Small intestine (tissue), 16 donors: ENCODE results near the gene MVP. TPM values are rescaled to one million over a fixed set of nuclear protein-coding genes. Genes with fewer than 3 reads are reported as not detected.
"Not testable (repeated sequence)": the region's sequence is repeated elsewhere in the genome, so short reads cannot be mapped to it uniquely, and the experiment has no call there.

Experiments
- DNase-seq, 2 donors: peaks; one replicate each; pipeline versions ENCODE4 v3.0.0 to v3.0.0-alpha.2; 2013
- FAIRE-seq: peaks from 2 replicates; lab custom pipeline; 2012; peaks lifted over from hg19 to GRCh38; lab: Jason Lieb, UNC
- H3K27ac ChIP-seq, 3 donors: one replicate each; pipeline ENCODE4 v1.5.1; 2013; ENCODE audit warnings: low read length in 2 of 3, mild to moderate bottlenecking in 2 of 3, control low read depth in 1 of 3, inconsistent platforms in 1 of 3, low read depth in 1 of 3, moderate library complexity in 1 of 3
- H3K27me3 ChIP-seq, 3 donors: one replicate each; pipeline ENCODE4 v1.6.1; 2013; ENCODE audit warnings: low read length in 3 of 3, inconsistent platforms in 1 of 3; ENCODE audit not compliant: control insufficient read depth in 3 of 3, insufficient read depth in 3 of 3
- H3K36me3 ChIP-seq, 3 donors: one replicate each; pipeline ENCODE4 v1.6.1; 2013; ENCODE audit warnings: low read length in 3 of 3, inconsistent platforms in 1 of 3, low read depth in 1 of 3, mild to moderate bottlenecking in 1 of 3, moderate library complexity in 1 of 3; ENCODE audit not compliant: control insufficient read depth in 3 of 3, insufficient read depth in 2 of 3
- H3K4me1 ChIP-seq, 3 donors: one replicate each; pipeline ENCODE4 v1.6.1; 2013; ENCODE audit warnings: low read length in 2 of 3, inconsistent platforms in 1 of 3, low read depth in 1 of 3, mild to moderate bottlenecking in 1 of 3, moderate library complexity in 1 of 3; ENCODE audit not compliant: control insufficient read depth in 3 of 3, insufficient read depth in 2 of 3
- H3K4me3 ChIP-seq, 3 donors: one replicate each; pipeline ENCODE4 v1.5.1; 2013; ENCODE audit warnings: low read length in 3 of 3, control low read depth in 1 of 3, inconsistent platforms in 1 of 3, low read depth in 1 of 3, mild to moderate bottlenecking in 1 of 3, moderate library complexity in 1 of 3
- H3K9me3 ChIP-seq, 2 donors: one replicate each; pipeline ENCODE4 v1.6.1; 2013; ENCODE audit warnings: low read depth in 1 of 2, low read length in 1 of 2; ENCODE audit not compliant: control insufficient read depth in 2 of 2, insufficient read depth in 1 of 2
- WGBS, 3 donors: extraction: QIAGEN DNeasy Blood & Tissue Kit; methylation state at CpG; one replicate each; pipeline ENCODE4 v1.1.7; 2013; 5-methylcytosine and 5-hydroxymethylcytosine counted together
- long read RNA-seq, 10 donors: transcript quantifications; one replicate each; lab custom pipeline, GENCODE V29; 2026
- polyA plus RNA-seq, 4 donors: library from polyadenylated mRNA; stranded (reverse) in 3 of 4; unstranded in 1 of 4; fragments of 200-250 nt in 3 of 4; fragments of 120-200 nt in 1 of 4; gene quantifications; one replicate each; pipeline versions ENCODE4 v1.2.1 to v1.2.3, GENCODE V29; 2013
- donor health status: healthy with polysubstance abuse.
- donor health status: control.
- donor health status: control.
- donor health status: Bipolar disorder and iron deficiency.
- donor health status: healthy.

Gene MVP
- 100 to 1,000 TPM; 175 to 558 (median 292) TPM for polyA plus RNA-seq
- long read RNA-seq, donor 1: 0 reads
- long read RNA-seq, donor 2, partial matches to known transcripts: 6 of 8 reads
- long read RNA-seq, donor 2, other reads (novel, unspliced or antisense): 0 of 8 reads
- long read RNA-seq, donor 3, partial matches to known transcripts: 0 of 1 reads
- long read RNA-seq, donor 3, other reads (novel, unspliced or antisense): 0 of 1 reads
- long read RNA-seq, donor 4, partial matches to known transcripts: 0 of 1 reads
- long read RNA-seq, donor 4, other reads (novel, unspliced or antisense): 0 of 1 reads
- long read RNA-seq, donor 5, partial matches to known transcripts: 6 of 9 reads
- long read RNA-seq, donor 5, other reads (novel, unspliced or antisense): 0 of 9 reads
- long read RNA-seq, donor 6, partial matches to known transcripts: 116 of 122 reads
- long read RNA-seq, donor 6, other reads (novel, unspliced or antisense): 0 of 122 reads
- long read RNA-seq, donor 7, partial matches to known transcripts: 0 of 2 reads
- long read RNA-seq, donor 7, other reads (novel, unspliced or antisense): 0 of 2 reads
- long read RNA-seq, donor 8: 0 reads
- long read RNA-seq, donor 9, transcript MVP-201 (15 exons, 2,870 nt): major isoform, 5 of 6 reads
- long read RNA-seq, donor 9, partial matches to known transcripts: 0 of 6 reads
- long read RNA-seq, donor 9, other reads (novel, unspliced or antisense): 0 of 6 reads
- long read RNA-seq, donor 10, partial matches to known transcripts: 105 of 107 reads
- long read RNA-seq, donor 10, other reads (novel, unspliced or antisense): 0 of 107 reads

- Histone ChIP-seq H3K27me3 (no peaks in the 10 kb centered on the region), H3K9me3 (no peaks in the 10 kb centered on the region), H3K36me3 (peaks cover 0 to 49% (median 2%) of the 10 kb centered on the region in 3 donors), H3K27ac (peak within 1 kb of the TSS; percentile 84 to 97 (median 91)), H3K4me3 (peak within 1 kb of the TSS; percentile 46 to 87 (median 77)), H3K4me1 (peaks cover under 1 to 69% (median 15%) of the 10 kb centered on the region in 3 donors)
- DNase-seq (peak; percentile 84 to 91), FAIRE-seq (no peak)
- whole genome bisulfite sequencing, 3 donors: 0 to 2% (median 0%) methylated on average over 4 of the region's 4 CpGs
Observed at GRCh38 chr16:29820271-29820701, at the start of gene MVP. MVP (plus strand) TSS chr16:29820462; CDS start chr16:29830550, 10,088 bp downstream.

- DNase-seq, H3K27ac ChIP-seq, H3K4me3 ChIP-seq, H3K27me3 ChIP-seq, H3K36me3 ChIP-seq, H3K4me1 ChIP-seq, FAIRE-seq, H3K9me3 ChIP-seq: not testable (repeated sequence)
- 90 to 91% (median 91%) methylated on average over 7 of the region's 7 CpGs for WGBS, 3 donors
Observed at GRCh38 chr16:29772330-29772729, 47.9 kb upstream of the MVP start.

GRCh38 chr16:29774730-29775129 lies 45.5 kb upstream of the MVP start:
- H3K27me3 ChIP-seq: no peaks in the 10 kb centered on the region
- H3K27ac ChIP-seq: no peak overlapping the region
- H3K9me3 ChIP-seq: no peaks in the 10 kb centered on the region
- no peak for FAIRE-seq
- 89 to 96% (median 92%) methylated on average over 5 of the region's 5 CpGs for WGBS, 3 donors
- no peak for DNase-seq
- H3K4me1 ChIP-seq: no peaks in the 10 kb centered on the region
- no peak overlapping the region for H3K4me3 ChIP-seq
- peaks cover 0 to 7% (median 0%) of the 10 kb centered on the region in 3 donors for H3K36me3 ChIP-seq

- Histone ChIP-seq H3K36me3 (peaks cover 0 to 8% (median 0%) of the 10 kb centered on the region in 3 donors), H3K27me3 (no peaks in the 10 kb centered on the region), H3K4me1 (no peaks in the 10 kb centered on the region), H3K9me3 (no peaks in the 10 kb centered on the region), H3K27ac (no peak overlapping the region), H3K4me3 (no peak overlapping the region)
- 53 to 72% (median 60%) methylated on average over 4 of the region's 4 CpGs for WGBS, 3 donors
- FAIRE-seq (no peak), DNase-seq (peak; percentile 39 to 69)
Observed at GRCh38 chr16:29775742-29776408, 44.4 kb upstream of the MVP start.

GRCh38 chr16:29777576-29778350 lies 42.5 kb upstream of the MVP start, which contains the start of gene ZG16:
ZG16 (plus strand) TSS chr16:29778256; CDS start chr16:29779267, 1,011 bp downstream.
- no peaks in the 10 kb centered on the region for H3K9me3 ChIP-seq
- 72 to 82% (median 77%) methylated on average over 10 of the region's 10 CpGs for WGBS, 3 donors
- H3K4me3 ChIP-seq: no peak within 1 kb of the TSS
- peak in 1 of 2 donors; percentile 59 for DNase-seq
- FAIRE-seq: no peak
- H3K27ac ChIP-seq: no peak within 1 kb of the TSS
- H3K36me3 ChIP-seq: peaks cover 0 to 8% (median 0%) of the 10 kb centered on the region in 3 donors
- no peaks in the 10 kb centered on the region for H3K27me3 ChIP-seq
- H3K4me1 ChIP-seq: no peaks in the 10 kb centered on the region

GRCh38 chr16:29779474-29779873 lies 40.8 kb upstream of the MVP start:
- no peak overlapping the region for H3K27ac ChIP-seq
- H3K4me3 ChIP-seq: peak overlapping the region in 1 of 3 donors; percentile 8
- DNase-seq: no peak
- no peaks in the 10 kb centered on the region for H3K4me1 ChIP-seq
- no peak for FAIRE-seq
- peaks cover 0 to 7% of the 10 kb centered on the region in 2 donors for H3K9me3 ChIP-seq
- WGBS, 3 donors: 77 to 79% (median 77%) methylated on average over 10 of the region's 10 CpGs
- H3K36me3 ChIP-seq: peaks cover 0 to 8% (median 0%) of the 10 kb centered on the region in 3 donors
- H3K27me3 ChIP-seq: no peaks in the 10 kb centered on the region

GRCh38 chr16:29783094-29783953 lies 36.9 kb upstream of the MVP start:
- not testable (repeated sequence) for H3K27me3 ChIP-seq

More at GRCh38 chr16:29783094-29783953, 36.9 kb upstream of the MVP start:
- not testable (repeated sequence) for H3K4me1 ChIP-seq, H3K36me3 ChIP-seq, FAIRE-seq, H3K4me3 ChIP-seq, H3K9me3 ChIP-seq, H3K27ac ChIP-seq
- peak in 1 of 2 donors; percentile 41 for DNase-seq
- WGBS, 3 donors: 71 to 77% (median 75%) methylated on average over 13 of the region's 13 CpGs
